GM18508 (cell line): ENCODE data around the gene HMG20A.

Source experiments
- ATAC-seq: cut with Tn5 transposase; IDR thresholded peaks from one replicate; pipeline ENCODE4 v1.9.1; 2021; ENCODE audit warnings: moderate number of reproducible peaks; ENCODE audit not compliant: insufficient read depth, unreplicated experiment

HMG20A gene

DNA sequence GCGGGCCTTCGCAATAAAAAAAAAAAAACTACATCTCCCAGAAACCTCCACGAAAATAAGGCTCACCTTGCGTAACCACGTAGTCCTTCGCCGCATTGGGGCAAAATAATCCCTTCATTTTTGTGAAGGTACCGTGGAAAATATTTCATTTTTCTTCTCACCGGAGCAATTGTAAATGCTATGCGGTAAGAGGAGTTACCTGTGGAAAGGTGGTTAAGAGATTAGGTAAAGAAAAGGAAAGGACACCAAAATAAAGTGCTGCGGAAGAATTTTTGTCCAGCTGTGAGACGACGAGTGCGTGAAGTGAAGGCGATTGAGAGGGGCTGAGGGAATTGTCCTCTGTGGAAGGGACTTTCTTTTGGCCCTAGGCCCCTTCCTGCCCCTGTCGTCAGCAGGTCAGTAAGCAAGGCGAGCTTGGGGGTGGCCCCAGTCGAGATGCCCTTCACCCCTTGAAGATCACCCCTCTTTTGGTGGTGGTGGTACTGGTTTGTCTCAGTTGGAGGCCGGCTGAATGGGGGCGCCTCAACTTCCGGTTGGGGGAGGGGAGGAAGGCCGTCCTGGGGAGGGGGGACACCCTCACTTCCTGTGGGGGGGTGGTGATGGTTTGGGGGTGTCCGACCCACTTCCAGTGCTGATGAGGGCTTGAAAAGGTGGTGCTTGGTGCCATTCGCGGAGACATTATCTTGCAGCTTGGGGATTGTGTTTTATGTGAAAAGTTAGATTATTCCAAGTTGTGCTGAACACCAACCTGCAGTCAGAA, at the start of gene HMG20A:
HMG20A (plus strand) TSS at position 279 of the 760 bp plus-strand sequence. CDS start 37,520 bp downstream, outside the sequence.
- ATAC-seq, result peak; percentile 28

- ATAC-seq, result no peak
Measured at GRCh38 chr15:77371850-77372563, 48.7 kb upstream of the HMG20A start.

GRCh38 chr15:77373441-77373840, 47.2 kb upstream of the HMG20A start:
- ATAC-seq, result no peak

- ATAC-seq, result no peak
Measured at GRCh38 chr15:77375133-77375532, 45.6 kb upstream of the HMG20A start.

DNA sequence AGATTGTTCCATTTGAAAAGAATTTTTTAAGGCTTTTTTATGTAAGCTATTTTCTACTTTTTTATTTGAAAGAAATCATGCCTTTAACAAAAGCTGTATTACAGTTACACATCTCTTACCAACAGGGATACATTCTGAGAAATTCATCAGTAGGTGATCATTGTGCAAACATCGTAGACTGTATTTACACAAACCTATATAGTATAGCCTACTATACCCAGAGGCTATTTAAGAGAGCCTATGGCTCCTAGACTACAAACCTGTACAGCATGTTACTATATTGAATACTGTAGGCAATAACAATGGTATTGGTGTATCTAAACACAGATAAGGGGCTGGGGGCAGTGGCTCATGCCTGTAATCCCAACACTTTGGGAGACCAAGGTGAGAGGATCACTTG, 43.9 kb upstream of the HMG20A start:
- no peak for ATAC-seq

- ATAC-seq, result no peak
Measured at GRCh38 chr15:77380033-77380432, 40.7 kb upstream of the HMG20A start.

- no peak for ATAC-seq
Measured at GRCh38 chr15:77384086-77384485, 36.6 kb upstream of the HMG20A start.

DNA sequence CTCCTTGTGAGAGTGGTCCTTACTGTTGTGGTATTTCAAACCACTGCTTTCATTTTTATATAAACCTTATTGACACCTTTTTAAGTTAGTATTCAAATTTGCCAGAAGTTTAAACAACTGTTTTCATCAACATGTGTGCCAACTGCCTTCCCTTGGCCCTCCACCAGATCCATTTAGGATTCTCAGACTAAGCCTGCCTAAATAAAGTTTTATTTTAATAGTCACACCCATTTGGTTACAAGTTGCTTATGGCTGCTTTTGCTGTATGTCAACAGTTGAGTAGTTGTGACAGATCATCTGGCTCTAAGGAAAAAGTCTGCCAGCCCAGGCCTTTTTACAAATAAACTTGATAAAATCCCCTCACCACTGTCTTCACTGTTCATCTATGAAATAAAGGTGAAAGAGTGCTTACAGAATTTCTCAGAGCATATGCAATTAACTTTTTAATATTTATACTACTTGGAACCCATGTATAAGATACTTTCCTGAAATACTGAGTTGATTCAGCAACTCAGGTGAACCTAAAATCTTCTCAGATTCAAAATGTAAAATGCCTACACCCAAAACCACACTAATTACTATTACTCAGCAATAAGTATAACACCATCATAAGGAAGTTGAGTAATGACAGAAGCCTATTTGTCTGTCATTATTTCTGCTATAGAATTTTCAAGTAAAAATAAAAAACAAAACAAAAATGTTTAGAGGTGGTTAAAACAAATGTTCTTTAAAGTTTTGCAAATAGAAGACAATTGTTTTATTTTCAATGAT, 35.9 kb upstream of the HMG20A start:
- ATAC-seq, result no peak

GRCh38 chr15:77386626-77387025, 34.1 kb upstream of the HMG20A start:
- no peak for ATAC-seq

DNA sequence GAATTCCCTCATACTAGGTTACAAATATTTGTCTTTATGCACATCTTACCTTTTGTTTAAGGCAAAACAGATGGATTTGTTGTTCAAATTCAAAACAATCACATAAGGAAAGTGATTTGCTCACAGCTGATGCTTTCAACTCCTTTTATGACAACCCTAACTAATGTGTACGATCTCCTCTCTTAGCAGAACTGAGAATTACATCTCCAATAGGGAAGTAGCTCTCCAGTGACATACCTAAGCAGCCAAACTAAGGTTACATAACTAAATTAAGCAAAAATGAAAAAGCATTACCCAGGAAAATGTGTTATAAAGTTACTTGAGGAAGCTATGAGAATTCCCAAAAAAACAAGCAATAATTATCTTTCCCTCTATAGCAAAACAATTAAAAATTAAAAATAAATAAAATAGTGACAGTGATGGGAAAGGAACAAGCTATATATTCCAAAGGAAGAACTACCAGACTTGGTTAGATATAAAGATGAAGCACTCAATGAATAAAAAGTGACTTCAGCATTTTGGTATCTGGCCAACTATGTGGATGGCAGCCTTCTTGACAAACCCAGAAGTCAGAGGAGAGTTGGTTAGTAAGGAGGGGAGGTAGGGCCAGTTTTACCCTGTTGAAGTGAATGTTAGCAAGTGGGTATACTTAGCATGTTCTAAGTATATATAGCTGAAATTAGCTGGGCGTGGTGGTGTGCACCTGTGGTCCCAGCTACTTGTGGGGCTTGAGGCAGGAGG, 33.2 kb upstream of the HMG20A start:
- no peak for ATAC-seq

- ATAC-seq, result no peak
Measured at GRCh38 chr15:77391372-77391951, 29.2 kb upstream of the HMG20A start.

- ATAC-seq, result no peak
Measured at GRCh38 chr15:77392762-77393470, 27.8 kb upstream of the HMG20A start.

- ATAC-seq, result no peak
Measured at GRCh38 chr15:77393471-77393840, 27.2 kb upstream of the HMG20A start.

DNA sequence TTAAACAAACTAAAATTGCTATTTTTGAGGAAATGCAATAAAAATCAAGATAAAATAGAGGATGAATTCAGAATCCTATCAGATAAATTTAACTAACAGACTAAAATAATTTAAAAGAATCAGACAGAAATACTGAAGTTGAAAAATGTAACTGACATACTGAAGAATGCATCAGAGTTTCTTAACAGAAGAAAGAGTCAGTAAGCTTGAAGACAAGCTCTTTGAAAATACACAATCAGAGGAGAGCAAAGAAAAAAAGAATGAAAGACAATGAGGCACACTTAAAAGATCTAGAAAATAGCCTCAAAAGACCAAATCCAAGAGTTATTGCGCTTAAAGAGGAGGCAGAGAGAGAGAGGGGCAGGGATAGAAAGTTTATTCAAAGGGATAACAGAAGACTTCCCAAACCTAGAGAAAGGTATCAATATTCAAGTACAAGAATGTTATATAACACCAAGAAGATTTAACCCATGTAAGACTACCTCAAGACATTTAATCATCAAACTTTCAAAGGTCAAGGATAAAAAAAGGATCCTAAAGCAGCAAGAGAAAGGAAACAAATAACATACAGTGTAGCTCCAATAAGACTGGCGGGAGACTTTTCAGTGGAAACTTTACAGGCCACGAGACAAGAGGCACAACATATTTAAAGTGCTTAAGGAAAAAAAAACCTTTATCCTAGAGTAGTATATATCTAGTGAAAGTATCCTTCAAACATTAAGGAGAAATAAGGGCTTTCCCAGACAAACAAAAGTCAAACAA, 25.5 kb upstream of the HMG20A start:
- ATAC-seq, result no peak

GRCh38 chr15:77396692-77397091, 24.0 kb upstream of the HMG20A start:
- no peak for ATAC-seq

DNA sequence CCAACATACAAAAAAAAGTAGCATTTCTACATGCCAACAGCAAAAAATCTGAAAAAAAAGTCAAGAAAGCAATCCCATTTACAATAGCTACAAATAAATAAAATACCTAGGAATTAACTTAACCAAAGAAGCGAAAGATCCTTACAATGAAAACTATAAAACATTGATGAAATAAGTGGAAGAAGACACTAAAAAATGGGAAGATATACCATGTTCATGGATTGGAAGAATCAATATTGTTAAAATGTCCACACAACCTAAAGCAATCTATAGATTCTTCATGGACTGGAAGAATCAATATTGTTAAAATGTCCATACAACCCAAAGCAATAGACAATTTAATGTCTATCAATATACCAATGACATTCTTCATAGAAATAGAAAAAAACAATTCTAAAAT, 21.8 kb upstream of the HMG20A start:
- no peak for ATAC-seq

- no peak for ATAC-seq
Measured at GRCh38 chr15:77400258-77400657, 20.4 kb upstream of the HMG20A start.

- ATAC-seq, result no peak
Measured at GRCh38 chr15:77402740-77403379, 17.8 kb upstream of the HMG20A start.
